ENCODE data around the gene CENPO.

GRCh38 chr2:24820598-24821432 lies 27.6 kb downstream of the CENPO start:
- TF ChIP-seq SMC3 (IDR thresholded peaks at IDR 0.05; ENCODE audit: low read depth, low read length) (no peak), CTCF (conservative IDR thresholded peaks at IDR 0.05; ENCODE audit: low read depth, low read length) (no peak), MAFK (IDR thresholded peaks at IDR 0.05; ENCODE audit: low read depth, low read length) (no peak), POLR2A (IDR thresholded peaks at IDR 0.05; ENCODE audit: low read depth, low read length) (no peak), MAZ (IDR thresholded peaks at IDR 0.05; ENCODE audit: borderline replicate concordance, low read depth, low read length) (no peak), MXI1 (IDR thresholded peaks at IDR 0.05; ENCODE audit: borderline replicate concordance, low read depth, low read length) (no peak), CEBPB (IDR thresholded peaks at IDR 0.05; ENCODE audit: low read depth, low read length) (no peak), RFX5 (IDR thresholded peaks at IDR 0.05; ENCODE audit: low read depth, low read length) (no peak), RAD21 (IDR thresholded peaks at IDR 0.05; ENCODE audit: low read length) (no peak)
